ENCODE results near the gene DEAF1.

GRCh38 chr11:625636-626268 lies 69.3 kb downstream of the DEAF1 start:
- no peak for TF ChIP-seq POLR2A (IDR thresholded peaks at IDR 0.05)
- TF ChIP-seq EP300 (IDR thresholded peaks at IDR 0.05) = no peak
- no peak for TF ChIP-seq CTCF (IDR thresholded peaks at IDR 0.05)

Data from suprapubic skin (tissue), 3 donors.